Stimulated activated naive CD4-positive, alpha-beta T cell treated with Interleukin-2 at 50 U/mL for 16 hours (primary cell): ENCODE measurements around the gene EPHA6.
"Not testable (repeated sequence)": the region's sequence is repeated elsewhere in the genome, so short reads cannot be mapped to it uniquely, and the experiment has no call there.

ENCODE experiments used
- DNase-seq: peaks from one replicate; lab custom pipeline; 2025; lab: John Stamatoyannopoulos, UW

EPHA6 gene

DNA sequence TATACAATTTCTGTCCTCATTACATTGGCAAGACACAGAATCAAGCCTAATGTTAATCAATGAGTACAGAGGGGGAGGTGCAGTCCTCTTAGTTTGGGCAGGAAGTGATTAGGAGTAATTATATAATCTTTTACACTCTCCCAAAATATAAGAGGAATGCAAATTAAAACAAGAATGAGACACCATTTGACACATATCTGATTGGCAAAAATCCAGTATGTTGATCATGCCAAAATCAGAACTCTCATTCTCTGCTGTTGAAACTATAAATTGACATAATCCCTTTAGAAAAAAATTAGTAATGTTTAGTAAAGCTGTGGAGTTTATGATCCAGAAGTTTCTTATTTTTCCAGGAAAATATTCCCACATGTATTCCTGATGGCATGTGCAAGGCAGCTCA is 373.4 kb downstream of the EPHA6 start:
- no peak for DNase-seq

GRCh38 chr3:97189835-97190234 is 375.4 kb downstream of the EPHA6 start:
- DNase-seq, result no peak

DNA sequence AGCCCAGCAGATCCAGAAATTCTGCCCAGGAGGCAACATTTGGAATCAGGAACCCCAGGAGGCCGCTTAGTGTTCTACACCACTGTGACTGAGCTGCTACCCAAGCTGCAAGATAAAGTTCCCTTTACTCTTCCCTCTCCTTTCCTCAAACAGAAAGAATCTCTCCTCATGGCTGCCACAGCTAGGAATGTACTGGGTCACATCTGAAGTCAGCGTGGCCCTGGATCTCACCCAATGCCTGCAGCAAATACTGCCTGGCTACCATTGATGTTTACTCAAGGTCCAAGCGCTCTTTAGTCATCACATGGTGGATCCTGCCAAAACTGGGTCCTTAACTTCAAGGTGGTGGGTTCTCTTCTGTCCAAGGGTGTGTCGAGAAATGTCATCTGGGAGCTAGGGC is 382.7 kb downstream of the EPHA6 start:
- no peak for DNase-seq

DNA sequence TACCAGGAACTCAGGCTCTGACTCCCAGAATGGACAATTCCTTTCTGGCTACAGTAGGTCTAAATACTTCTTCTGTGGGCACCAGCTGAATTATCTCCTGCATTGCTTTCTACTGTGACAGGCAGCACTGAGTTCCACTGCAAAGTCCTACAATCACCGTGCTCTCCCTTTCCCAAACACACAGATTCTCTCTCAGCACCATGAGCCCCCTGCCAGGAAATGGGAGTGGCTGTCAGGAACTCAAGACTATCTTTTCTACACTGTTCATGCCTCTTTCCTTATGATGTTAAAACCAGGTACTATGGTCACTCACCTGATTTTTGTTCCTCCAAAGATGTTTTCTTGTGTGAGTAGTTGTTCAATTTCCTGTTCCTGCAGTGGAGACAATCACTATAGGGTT is 383.4 kb downstream of the EPHA6 start:
- DNase-seq, result no peak

DNA sequence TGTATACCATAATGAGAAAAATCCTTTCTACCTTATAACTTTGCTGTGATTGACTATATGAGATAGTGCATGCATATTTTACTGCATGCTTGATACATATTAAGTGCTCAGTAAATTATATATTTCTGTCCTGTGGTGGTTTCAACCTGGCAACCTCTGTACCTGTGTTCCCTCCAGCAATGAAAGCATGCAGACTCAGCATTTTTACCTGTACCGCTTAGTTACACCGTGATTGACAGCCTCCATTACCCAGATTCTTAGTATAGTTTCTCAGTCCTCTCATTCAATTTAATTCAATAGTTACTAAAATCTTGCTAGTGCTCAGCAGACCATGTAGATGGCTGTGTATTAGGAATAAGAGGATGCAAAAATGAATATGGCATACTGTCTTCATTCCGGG is 386.0 kb downstream of the EPHA6 start:
- no peak for DNase-seq

- no peak for DNase-seq
Observed at GRCh38 chr3:97201814-97202213, 387.4 kb downstream of the EPHA6 start.

- no peak for DNase-seq
Observed at GRCh38 chr3:97228966-97229365, 414.6 kb downstream of the EPHA6 start.

- DNase-seq, result no peak
Observed at GRCh38 chr3:97230486-97230885, 416.1 kb downstream of the EPHA6 start.

- no peak for DNase-seq
Observed at GRCh38 chr3:97232393-97233034, 418.1 kb downstream of the EPHA6 start.

GRCh38 chr3:97235179-97235578 is 420.8 kb downstream of the EPHA6 start:
- DNase-seq, result no peak

DNA sequence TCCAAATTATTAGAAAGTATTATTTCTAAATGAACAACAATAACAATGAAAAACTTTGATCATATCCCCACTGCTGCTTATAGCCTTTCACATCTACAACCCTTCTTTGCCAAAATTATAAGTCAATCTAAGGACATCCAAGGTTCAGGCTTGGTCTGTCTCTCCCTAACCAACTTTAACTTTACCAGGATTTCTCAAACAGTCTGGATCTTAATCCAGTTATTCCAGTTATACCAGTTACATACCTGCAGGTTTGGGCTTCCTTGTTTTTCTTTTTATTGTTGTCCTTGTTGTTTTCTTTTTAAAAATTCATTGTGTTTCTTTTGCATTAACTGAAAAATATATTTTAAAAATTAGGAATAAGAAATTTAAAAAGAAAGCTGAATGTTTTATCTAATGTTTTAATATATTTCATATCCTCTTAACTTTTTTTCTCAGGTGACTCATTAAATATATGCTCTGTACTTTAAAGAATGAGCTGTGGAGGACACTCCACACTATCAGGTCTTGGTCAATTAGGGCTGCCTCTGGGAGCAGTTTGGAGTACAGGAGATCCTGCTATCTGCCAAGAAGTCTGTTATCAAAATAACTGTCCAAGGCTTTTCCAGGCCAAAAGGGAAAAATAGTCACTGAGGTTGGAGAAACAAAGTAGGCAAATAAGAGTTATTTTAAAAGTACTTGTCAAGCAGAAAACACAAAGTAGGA is 421.4 kb downstream of the EPHA6 start:
- DNase-seq, result no peak

GRCh38 chr3:97241417-97241816 is 427.0 kb downstream of the EPHA6 start:
- DNase-seq, result no peak

DNA sequence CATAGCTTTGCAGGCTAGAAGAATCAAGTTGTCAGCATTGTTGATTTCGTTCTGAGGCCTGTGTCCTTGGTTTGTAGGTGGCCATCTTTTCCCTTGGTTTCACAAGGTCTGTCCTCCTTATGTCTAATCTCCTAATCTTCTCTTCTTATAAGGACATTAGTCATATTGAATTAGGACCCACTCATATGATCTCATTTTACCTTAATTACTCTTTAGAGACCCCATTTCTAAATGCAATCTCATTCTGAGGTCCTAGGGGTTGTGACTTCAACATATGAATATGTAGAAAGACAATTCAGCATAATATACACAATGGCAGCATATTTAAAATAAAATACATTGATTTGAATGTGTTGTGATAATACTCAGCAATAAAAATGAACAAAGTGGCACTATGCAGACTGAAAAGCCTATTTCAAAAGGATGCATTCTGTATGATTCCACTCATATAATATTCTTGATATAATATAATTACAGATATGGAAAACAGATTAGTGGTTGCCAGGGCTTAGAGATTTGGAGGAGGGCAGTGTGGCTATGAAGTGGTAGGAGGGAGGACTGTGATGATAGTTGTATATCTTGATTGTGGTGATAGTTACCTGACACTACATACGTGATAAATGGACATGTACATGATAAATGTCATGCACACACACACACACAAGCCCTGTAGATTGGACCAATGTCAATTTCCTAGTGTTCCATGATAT is 431.0 kb downstream of the EPHA6 start:
- no peak for DNase-seq

DNA sequence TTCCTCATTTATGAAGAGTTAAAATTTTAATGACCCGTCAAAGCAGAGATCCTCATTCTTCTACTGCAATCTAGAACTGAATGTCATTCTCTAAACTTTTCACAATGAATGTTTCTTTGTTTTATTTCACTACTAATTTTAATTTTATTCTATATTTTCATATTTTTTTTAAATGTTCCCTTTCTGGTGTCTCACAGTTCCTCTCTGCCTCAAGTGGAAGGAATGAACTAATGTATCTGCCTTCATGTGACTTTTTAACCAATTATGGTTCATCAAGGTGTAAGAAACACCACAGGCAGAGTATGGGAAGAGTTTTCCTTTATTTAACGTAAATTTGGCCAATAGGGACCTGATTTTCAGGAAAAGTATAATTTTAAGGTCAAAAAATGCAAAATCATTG is 441.7 kb downstream of the EPHA6 start:
- no peak for DNase-seq

DNA sequence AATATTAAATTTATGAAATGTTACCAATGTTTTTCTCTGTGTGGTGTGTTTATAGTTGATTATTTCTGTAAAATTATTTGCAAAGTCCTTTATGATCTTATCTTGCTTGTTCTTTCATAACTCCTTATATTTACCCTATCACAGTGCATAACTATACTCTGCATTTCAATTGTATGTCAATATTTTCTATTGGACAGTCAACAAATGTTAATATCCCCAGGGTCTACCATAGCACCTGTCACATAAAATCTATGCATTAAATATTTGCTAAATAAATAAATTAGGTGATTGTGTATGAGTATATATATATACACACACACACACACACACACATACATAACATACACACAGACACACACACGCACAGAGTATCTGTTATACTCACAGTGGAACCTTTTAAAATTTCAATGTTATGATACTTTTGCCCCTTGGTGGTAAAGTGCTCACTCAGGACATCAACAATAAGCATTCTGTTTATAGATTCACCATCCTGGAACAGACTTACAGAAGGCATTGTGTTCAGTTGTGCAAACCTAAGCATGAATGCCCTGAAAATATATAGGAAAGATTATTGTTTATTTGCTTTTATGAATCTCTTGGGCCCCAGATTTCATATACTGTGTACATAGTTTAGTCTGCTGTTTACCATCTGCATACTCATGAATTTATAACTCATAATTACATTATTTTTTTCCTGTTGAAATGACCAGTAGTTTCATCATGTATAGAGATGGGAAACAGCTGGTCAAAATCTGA is 443.7 kb downstream of the EPHA6 start:
- DNase-seq, result no peak

- no peak for DNase-seq
Observed at GRCh38 chr3:97259263-97259662, 444.9 kb downstream of the EPHA6 start.

- DNase-seq, result no peak
Observed at GRCh38 chr3:97264180-97264579, 449.8 kb downstream of the EPHA6 start.

DNA sequence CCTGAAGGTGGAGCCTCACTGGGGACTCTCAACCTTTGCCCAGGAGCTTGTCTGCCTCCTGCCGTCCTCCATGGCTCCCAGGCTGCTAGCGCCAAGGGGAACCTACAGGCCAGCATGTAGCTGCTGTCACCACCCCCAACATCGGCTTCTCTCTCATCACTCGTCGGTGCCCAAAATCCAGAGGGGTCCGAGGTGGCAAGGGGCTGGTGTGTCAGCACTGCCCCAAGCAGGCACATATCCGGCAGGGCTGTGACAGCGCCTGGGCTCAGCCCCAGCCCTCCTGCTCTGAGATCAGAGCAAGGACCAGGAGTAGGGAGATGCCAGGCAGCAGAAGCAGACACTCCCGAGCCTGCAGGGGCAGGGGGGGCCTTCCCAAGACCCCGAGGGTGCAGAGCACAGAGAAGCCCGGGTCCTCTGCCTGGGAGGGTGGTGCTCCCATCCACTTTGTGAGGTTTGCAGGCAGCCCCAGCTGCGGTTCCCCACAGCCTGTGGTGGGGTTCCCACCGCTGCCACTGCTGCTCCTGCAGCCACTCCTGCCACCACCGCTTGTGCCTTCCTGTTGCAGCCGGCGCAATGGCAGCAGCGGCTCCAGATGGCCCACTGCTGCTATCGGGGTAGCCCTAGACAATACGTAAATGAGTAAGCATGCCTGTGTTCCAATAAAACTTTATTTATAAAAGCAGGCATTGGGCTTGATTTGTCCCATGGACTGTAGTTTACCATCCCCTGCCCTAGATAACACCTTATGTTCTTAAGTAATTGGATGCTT is 451.0 kb downstream of the EPHA6 start:
- DNase-seq, result no peak

- DNase-seq, result no peak
Observed at GRCh38 chr3:97269202-97269601, 454.8 kb downstream of the EPHA6 start.

DNA sequence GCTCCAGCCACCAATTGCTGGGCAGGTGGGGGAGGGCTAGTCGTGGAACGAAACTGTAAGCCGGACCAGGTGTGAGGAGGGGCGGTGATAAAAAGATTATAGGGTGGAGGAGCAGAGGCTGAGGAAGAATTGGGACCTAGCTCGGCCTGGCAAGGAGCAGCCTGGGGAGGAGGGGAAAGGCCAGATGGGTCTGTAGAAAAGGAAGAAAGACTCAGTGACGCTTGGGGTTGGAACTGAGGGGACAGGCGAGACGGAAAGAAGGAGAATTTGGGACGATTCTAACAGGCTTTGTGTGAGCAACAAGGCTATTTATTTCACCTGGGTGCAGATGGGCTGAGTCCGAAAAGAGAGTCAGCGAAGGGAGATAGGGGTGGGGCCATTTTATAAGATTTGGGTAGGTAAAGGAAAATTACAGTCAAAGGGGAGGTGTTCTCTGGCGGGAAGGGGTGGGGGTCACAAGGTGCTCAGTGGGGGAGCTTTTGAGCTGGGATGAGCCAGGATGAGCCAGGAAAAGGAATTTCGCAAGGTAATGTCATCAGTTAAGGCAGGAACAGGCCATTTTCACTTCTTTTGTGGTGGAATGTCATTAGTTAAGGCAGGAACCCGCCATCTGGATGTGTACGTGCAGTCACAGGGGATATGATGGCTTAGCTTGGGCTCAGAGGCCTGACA is 462.6 kb downstream of the EPHA6 start:
- DNase-seq, result not testable (repeated sequence)

DNA sequence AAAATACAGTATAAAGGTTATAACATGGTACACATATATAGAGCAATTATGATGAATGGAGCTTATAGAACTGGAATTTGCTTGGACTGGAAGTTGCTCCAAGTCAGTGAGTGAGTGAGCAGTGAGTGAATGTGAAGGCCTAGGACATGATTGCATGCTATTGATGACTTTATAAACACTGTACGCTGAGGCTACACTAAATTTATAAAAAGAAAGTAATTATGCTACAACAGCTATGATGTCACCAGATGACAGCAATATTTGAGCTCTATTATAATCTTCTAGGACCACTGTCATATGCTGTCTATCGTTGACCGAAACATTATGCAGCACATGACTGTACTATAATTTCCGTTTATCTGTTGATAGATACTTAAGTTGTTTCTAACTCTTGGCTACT is 463.3 kb downstream of the EPHA6 start:
- DNase-seq, result no peak
